HEK293T (cell line): Measurements from ENCODE around the gene DOCK10.

ENCODE experiments used
- CTCF ChIA-PET: fragments of 350-600 bp; formaldehyde crosslinking; extraction: SDS; loops from one replicate; lab custom pipeline; 2021; ENCODE audit warnings: antibody characterized with exemption, inconsistent platforms; lab: Yijun Ruan, JAX
- POLR2A ChIA-PET: fragments of 350-600 bp; formaldehyde crosslinking; extraction: SDS; loops from one replicate; lab custom pipeline; 2020; ENCODE audit warnings: antibody characterized with exemption, inconsistent platforms; lab: Yijun Ruan, JAX
- DNase-seq: peaks from one replicate; pipeline ENCODE4 v3.0.0; 2012; ENCODE audit warnings: mixed read lengths; ENCODE audit errors: extremely low spot score
- ARNT ChIP-seq: fragments of 450-650 bp; IDR thresholded peaks from 2 replicates; pipeline ENCODE4 v1.6.1; 2017; ENCODE audit warnings: mild to moderate bottlenecking
- BHLHE40 ChIP-seq: fragments of 450-650 bp; IDR thresholded peaks from 2 replicates; pipeline ENCODE4 v1.6.1; 2016; ENCODE audit warnings: mild to moderate bottlenecking, moderate library complexity, borderline replicate concordance
- CTBP1 ChIP-seq: fragments of 450-650 bp; IDR thresholded peaks from 2 replicates; pipeline ENCODE4 v1.6.1; 2016; ENCODE audit warnings: borderline replicate concordance
- ELF4 ChIP-seq: fragments of 450-650 bp; IDR thresholded peaks from 2 replicates; pipeline ENCODE4 v1.6.1; 2017; ENCODE audit warnings: antibody characterized with exemption
- FOXA1 ChIP-seq: fragments of 450-650 bp; IDR thresholded peaks from 2 replicates; pipeline ENCODE4 v1.6.1; 2016; ENCODE audit warnings: mild to moderate bottlenecking
- FOXK2 ChIP-seq: fragments of 450-650 bp; IDR thresholded peaks from 2 replicates; pipeline ENCODE4 v1.6.1; 2016; ENCODE audit warnings: mild to moderate bottlenecking
- FOXM1 ChIP-seq: fragments of 450-650 bp; IDR thresholded peaks from 2 replicates; pipeline ENCODE4 v1.6.1; 2017; ENCODE audit warnings: mild to moderate bottlenecking, borderline replicate concordance
- HDGF ChIP-seq: fragments of 450-650 bp; IDR thresholded peaks from 2 replicates; pipeline ENCODE4 v1.6.1; 2017; ENCODE audit warnings: antibody characterized with exemption, borderline replicate concordance
- L3MBTL2 ChIP-seq: fragments of 450-650 bp; conservative IDR thresholded peaks from 2 replicates; pipeline ENCODE4 v1.6.1; 2016; ENCODE audit warnings: mild to moderate bottlenecking
- LEF1 ChIP-seq: fragments of 450-650 bp; IDR thresholded peaks from 2 replicates; pipeline ENCODE4 v1.6.1; 2017; ENCODE audit warnings: mild to moderate bottlenecking, borderline replicate concordance
- NFRKB ChIP-seq: fragments of 450-650 bp; IDR thresholded peaks from 2 replicates; pipeline ENCODE4 v1.6.1; 2016; ENCODE audit warnings: mild to moderate bottlenecking, moderate library complexity
- PKNOX1 ChIP-seq: fragments of 450-650 bp; IDR thresholded peaks from 2 replicates; pipeline ENCODE4 v1.6.1; 2016
- SP1 ChIP-seq: fragments of 450-650 bp; IDR thresholded peaks from 2 replicates; pipeline ENCODE4 v1.6.1; 2017
- SUZ12 ChIP-seq: fragments of 450-650 bp; IDR thresholded peaks from 2 replicates; pipeline ENCODE4 v1.6.1; 2016; ENCODE audit warnings: mild to moderate bottlenecking
- TARDBP ChIP-seq: fragments of 450-650 bp; IDR thresholded peaks from 2 replicates; pipeline ENCODE4 v1.6.1; 2016
- ZNF384 ChIP-seq: fragments of 450-650 bp; IDR thresholded peaks from 2 replicates; pipeline ENCODE4 v1.6.1; 2016

DOCK10 gene

GRCh38 chr2:224882291-224883171 is 159.7 kb downstream of the DOCK10 start:
- POLR2A ChIA-PET = no interaction called here
- CTCF ChIA-PET = interaction anchor here (0.6 kb wide), 1 partner anchor 524 kb away, joined by 3 read pairs; no protein-coding TSS in a partner anchor
- TF ChIP-seq FOXA1 = no peak
- TF ChIP-seq FOXM1 = no peak
- TF ChIP-seq ARNT = no peak
- no peak for TF ChIP-seq L3MBTL2
- TF ChIP-seq HDGF = no peak
- TF ChIP-seq PKNOX1 = no peak
- no peak for TF ChIP-seq ELF4
- no peak for TF ChIP-seq SUZ12
- TF ChIP-seq CTBP1 = no peak
- TF ChIP-seq LEF1 = no peak
- no peak for TF ChIP-seq BHLHE40
- no peak for TF ChIP-seq TARDBP
- no peak for DNase-seq

GRCh38 chr2:224881846-224882245 is 160.4 kb downstream of the DOCK10 start:
- no peak for DNase-seq
- TF ChIP-seq LEF1 (no peak), FOXK2 (no peak), BHLHE40 (no peak), SP1 (no peak), FOXM1 (no peak), PKNOX1 (no peak), ARNT (no peak), L3MBTL2 (no peak), ELF4 (no peak), HDGF (no peak), SUZ12 (no peak), FOXA1 (no peak), CTBP1 (no peak), NFRKB (no peak), TARDBP (no peak), ZNF384 (no peak)
- ChIA-PET CTCF (no interaction called here), POLR2A (no interaction called here)

GRCh38 chr2:224876522-224876921 is 165.7 kb downstream of the DOCK10 start:
- ChIA-PET CTCF (no interaction called here), POLR2A (no interaction called here)
- TF ChIP-seq L3MBTL2 (no peak), LEF1 (no peak), BHLHE40 (no peak), FOXK2 (no peak), TARDBP (no peak), FOXM1 (no peak), SP1 (no peak), ARNT (no peak), HDGF (no peak), FOXA1 (no peak), PKNOX1 (no peak), SUZ12 (no peak), CTBP1 (no peak), NFRKB (no peak), ZNF384 (no peak), ELF4 (no peak)
- DNase-seq = no peak

- no peak for DNase-seq
- CTCF ChIA-PET = no interaction called here
- POLR2A ChIA-PET = no interaction called here
- TF ChIP-seq SP1 = no peak
- TF ChIP-seq PKNOX1 = no peak
- no peak for TF ChIP-seq ELF4
- no peak for TF ChIP-seq TARDBP
- no peak for TF ChIP-seq FOXA1
- no peak for TF ChIP-seq FOXM1
- TF ChIP-seq L3MBTL2 = no peak
- no peak for TF ChIP-seq FOXK2
- no peak for TF ChIP-seq NFRKB
- TF ChIP-seq HDGF = no peak
- no peak for TF ChIP-seq CTBP1
- TF ChIP-seq ARNT = no peak
- TF ChIP-seq ZNF384 = no peak
- TF ChIP-seq BHLHE40 = no peak
- no peak for TF ChIP-seq SUZ12
- TF ChIP-seq LEF1 = no peak
Observed at GRCh38 chr2:224875841-224876240, 166.4 kb downstream of the DOCK10 start.

- no peak for TF ChIP-seq BHLHE40
- TF ChIP-seq FOXA1 = no peak
- TF ChIP-seq PKNOX1 = no peak
- TF ChIP-seq LEF1 = no peak
- no peak for TF ChIP-seq NFRKB
- TF ChIP-seq L3MBTL2 = no peak
- TF ChIP-seq TARDBP = no peak
- TF ChIP-seq ARNT = no peak
- no peak for TF ChIP-seq HDGF
- no peak for TF ChIP-seq FOXK2
- no peak for TF ChIP-seq CTBP1
- TF ChIP-seq FOXM1 = no peak
- no peak for TF ChIP-seq ZNF384
- TF ChIP-seq SP1 = no peak
- no peak for TF ChIP-seq ELF4
- CTCF ChIA-PET = no interaction called here
- POLR2A ChIA-PET = no interaction called here
- no peak for DNase-seq
Observed at GRCh38 chr2:224875153-224875552, 167.1 kb downstream of the DOCK10 start.
